Measurements from ENCODE around the gene SLC25A23.

Gene SLC25A23

DNA sequence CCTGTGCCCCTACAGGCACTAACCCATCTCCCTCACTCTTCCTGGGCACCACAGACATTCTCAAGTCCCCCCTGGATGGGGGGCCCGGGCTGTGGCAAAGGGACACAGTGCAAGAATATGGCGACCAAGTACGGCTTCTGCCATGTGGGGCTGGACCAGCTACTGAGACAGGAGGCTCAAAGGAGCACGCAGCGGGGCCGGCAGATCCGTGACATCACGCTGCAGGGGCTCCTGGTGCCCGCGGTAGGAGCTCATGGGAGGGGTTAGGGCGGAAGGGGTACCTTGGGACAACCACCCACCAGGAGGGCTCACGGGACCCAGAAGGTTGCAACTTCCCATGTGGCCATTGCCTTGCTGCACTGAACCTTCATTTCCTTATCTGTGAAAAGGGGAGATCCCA is 63.3 kb downstream of the SLC25A23 start:
- Histone ChIP-seq H3K36me3 (ENCODE audit: control insufficient read depth, insufficient read depth, low read length) (no peaks in the 10 kb centered on the region), H3K9me3 (ENCODE audit: control insufficient read depth, insufficient read depth, low read length) (no peaks in the 10 kb centered on the region), H3K27me3 (ENCODE audit: control insufficient read depth, insufficient read depth, low read length) (no peaks in the 10 kb centered on the region), H3K4me1 (ENCODE audit: control insufficient read depth, insufficient read depth, low read length) (peaks cover 2% of the 10 kb centered on the region), H3K4me3 (ENCODE audit: low read length) (no peak overlapping the region), H3K27ac (ENCODE audit: low read length) (no peak overlapping the region)
- no peak for DNase-seq (ENCODE audit: low read depth, low spot score)
- WGBS (ENCODE audit: insufficient coverage, insufficient read length) = no CpG with 5 or more reads among the region's 12 CpGs

GRCh38 chr19:6394831-6395230 is 64.8 kb downstream of the SLC25A23 start:
- H3K27ac ChIP-seq (ENCODE audit: low read length) = no peak overlapping the region
- H3K27me3 ChIP-seq (ENCODE audit: control insufficient read depth, insufficient read depth, low read length) = no peaks in the 10 kb centered on the region
- no peak for DNase-seq (ENCODE audit: low read depth, low spot score)
- no CpG with 5 or more reads among the region's 3 CpGs for WGBS (ENCODE audit: insufficient coverage, insufficient read length)
- H3K9me3 ChIP-seq (ENCODE audit: control insufficient read depth, insufficient read depth, low read length) = no peaks in the 10 kb centered on the region
- no peak overlapping the region for H3K4me3 ChIP-seq (ENCODE audit: low read length)
- H3K4me1 ChIP-seq (ENCODE audit: control insufficient read depth, insufficient read depth, low read length) = peaks cover 2% of the 10 kb centered on the region
- no peaks in the 10 kb centered on the region for H3K36me3 ChIP-seq (ENCODE audit: control insufficient read depth, insufficient read depth, low read length)

- no CpG with 5 or more reads among the region's 14 CpGs for WGBS (ENCODE audit: insufficient coverage, insufficient read length)
- H3K27ac ChIP-seq (ENCODE audit: low read length) = no peak overlapping the region
- H3K27me3 ChIP-seq (ENCODE audit: control insufficient read depth, insufficient read depth, low read length) = no peaks in the 10 kb centered on the region
- H3K36me3 ChIP-seq (ENCODE audit: control insufficient read depth, insufficient read depth, low read length) = peaks cover 4% of the 10 kb centered on the region; the same call in 1 of the 2 replicates
- no peaks in the 10 kb centered on the region for H3K9me3 ChIP-seq (ENCODE audit: control insufficient read depth, insufficient read depth, low read length)
- peak; percentile 79 for DNase-seq (ENCODE audit: low read depth, low spot score)
- peaks cover 2% of the 10 kb centered on the region for H3K4me1 ChIP-seq (ENCODE audit: control insufficient read depth, insufficient read depth, low read length)
- peak overlapping the region; percentile 79; the same call in 1 of the 2 replicates for H3K4me3 ChIP-seq (ENCODE audit: low read length)
Measured at GRCh38 chr19:6393983-6394412, 65.6 kb downstream of the SLC25A23 start.

GRCh38 chr19:6393074-6393982 is 66.3 kb downstream of the SLC25A23 start, which contains the start of gene GTF2F1:
GTF2F1 (minus strand) TSS chr19:6393164; CDS start chr19:6392995, 169 bp downstream.
- H3K36me3 ChIP-seq (ENCODE audit: control insufficient read depth, insufficient read depth, low read length) = peaks cover 9% of the 10 kb centered on the region; the same call in 1 of the 2 replicates
- H3K27ac ChIP-seq (ENCODE audit: low read length) = no peak within 1 kb of the TSS
- WGBS (ENCODE audit: insufficient coverage, insufficient read length) = no CpG with 5 or more reads among the region's 69 CpGs
- H3K4me3 ChIP-seq (ENCODE audit: low read length) = peak within 1 kb of the TSS; percentile 79
- no peaks in the 10 kb centered on the region for H3K27me3 ChIP-seq (ENCODE audit: control insufficient read depth, insufficient read depth, low read length)
- H3K9me3 ChIP-seq (ENCODE audit: control insufficient read depth, insufficient read depth, low read length) = no peaks in the 10 kb centered on the region
- H3K4me1 ChIP-seq (ENCODE audit: control insufficient read depth, insufficient read depth, low read length) = peaks cover 2% of the 10 kb centered on the region
- peak; percentile 74 for DNase-seq (ENCODE audit: low read depth, low spot score)

DNA sequence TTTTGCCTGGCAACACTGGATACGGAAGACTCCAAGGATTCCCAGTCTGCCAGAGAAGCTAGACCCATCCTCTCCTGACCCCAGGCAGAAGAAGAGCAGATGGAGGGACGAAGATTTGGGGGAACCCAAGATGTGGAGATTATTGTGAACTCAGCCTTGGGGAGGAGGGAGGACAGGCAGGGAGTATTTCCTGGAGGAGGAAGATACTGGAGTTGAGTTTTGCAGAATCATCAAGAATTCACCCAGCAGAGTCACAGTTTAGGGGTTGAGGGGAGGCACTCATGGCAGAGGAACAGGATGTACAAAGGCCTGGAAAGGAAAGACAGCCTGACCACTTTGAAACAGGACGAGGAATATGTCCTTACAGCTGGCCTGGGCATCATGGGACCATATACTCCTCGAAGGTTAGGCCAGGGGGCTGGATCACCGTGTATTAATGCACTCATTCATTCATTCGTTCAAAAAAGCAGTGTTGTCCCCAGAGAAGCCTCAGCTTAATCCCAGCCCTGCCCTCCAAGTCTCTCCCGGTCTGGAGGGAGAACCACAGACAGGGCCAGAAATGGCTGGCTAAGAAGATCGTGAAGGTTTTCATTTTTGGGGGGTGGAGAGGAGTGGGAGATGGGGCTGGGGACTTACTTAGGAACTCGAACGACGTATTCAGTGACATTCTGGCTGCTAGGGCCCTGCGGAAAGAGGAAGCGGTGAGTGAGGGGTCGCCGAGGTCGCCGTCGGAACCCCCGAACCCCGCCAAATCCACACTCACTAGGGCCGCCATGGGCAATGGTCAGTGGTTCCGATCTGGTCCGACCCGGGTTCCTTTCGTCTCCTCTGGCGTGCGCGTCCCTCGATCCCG is 67.1 kb downstream of the SLC25A23 start:
- peak overlapping the region; percentile 79 for H3K4me3 ChIP-seq (ENCODE audit: low read length)
- peaks cover 2% of the 10 kb centered on the region for H3K4me1 ChIP-seq (ENCODE audit: control insufficient read depth, insufficient read depth, low read length)
- H3K36me3 ChIP-seq (ENCODE audit: control insufficient read depth, insufficient read depth, low read length) = peaks cover 13% of the 10 kb centered on the region
- no peak for DNase-seq (ENCODE audit: low read depth, low spot score)
- H3K9me3 ChIP-seq (ENCODE audit: control insufficient read depth, insufficient read depth, low read length) = no peaks in the 10 kb centered on the region
- no peak overlapping the region for H3K27ac ChIP-seq (ENCODE audit: low read length)
- WGBS (ENCODE audit: insufficient coverage, insufficient read length) = no CpG with 5 or more reads among the region's 30 CpGs
- H3K27me3 ChIP-seq (ENCODE audit: control insufficient read depth, insufficient read depth, low read length) = no peaks in the 10 kb centered on the region

Measured in iPS DF 6.9 (cell line).